Cardiac ventricle fibroblast (primary cell): ENCODE measurements around the gene EREG. TPM values are rescaled to one million over a fixed set of nuclear protein-coding genes. Genes with fewer than 3 reads are reported as not detected.

Source experiments
- total RNA-seq: library from RNA; depleted of rRNA; stranded (reverse); fragments of >200 nt; gene quantifications from 2 replicates; pipeline ENCODE4 v1.2.3, GENCODE V29; 2015

EREG gene
- total RNA-seq: 0.25 and 0.54 TPM in 2 replicates

GRCh38 chr4:74364652-74365491, at the start of gene EREG:
TSS of gene EREG (plus strand) at chr4:74365145. CDS start at chr4:74365309, 164 bp downstream.

Other genes starting within 250 kb of the EREG start
- 2.4 and 5.7 TPM in 2 replicates for gene MTHFD2L, start 207.0 kb upstream of the EREG start, total RNA-seq
- gene EPGN, start 56.7 kb upstream of the EREG start, total RNA-seq: not detected in 2 replicates
- 9.2 and 13.9 TPM in 2 replicates for gene AREG, start 80.0 kb downstream of the EREG start, total RNA-seq